Measurements from ENCODE around the gene APC2. TPM values are rescaled to one million over a fixed set of nuclear protein-coding genes. Genes with fewer than 3 reads are reported as not detected.

APC2 gene
- total and polyA plus RNA-seq, 10 donors, result 0.02 to 0.56 (median 0.14) TPM

DNA sequence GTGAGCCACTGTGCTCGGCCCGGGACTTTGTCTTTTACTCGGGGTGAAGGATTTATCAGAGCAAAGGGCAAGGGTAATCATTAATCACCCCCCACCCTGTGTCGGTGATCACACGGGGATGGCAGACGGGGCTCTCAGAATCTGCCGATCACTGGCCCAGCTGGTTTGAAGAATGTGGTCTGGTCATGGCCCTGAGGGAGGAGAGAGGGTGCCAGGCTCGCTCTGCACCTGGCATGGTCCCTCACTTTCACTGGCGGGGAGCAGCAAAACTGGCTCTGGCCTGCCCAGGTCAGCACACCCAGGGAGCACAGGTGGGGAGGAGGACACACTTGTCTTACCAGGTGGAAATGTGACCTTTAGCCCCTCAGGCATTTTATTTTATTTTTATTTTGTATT is 51.3 kb downstream of the APC2 start:
- 69 to 92% (median 71%) methylated on average over 2 to 9 of the region's 9 CpGs for WGBS, 5 donors
- no peak for TF ChIP-seq POLR2AphosphoS5 (IDR thresholded peaks at IDR 0.05)
- no peak for TF ChIP-seq POLR2A (IDR thresholded peaks at IDR 0.05)
- TF ChIP-seq, protein P1, sequence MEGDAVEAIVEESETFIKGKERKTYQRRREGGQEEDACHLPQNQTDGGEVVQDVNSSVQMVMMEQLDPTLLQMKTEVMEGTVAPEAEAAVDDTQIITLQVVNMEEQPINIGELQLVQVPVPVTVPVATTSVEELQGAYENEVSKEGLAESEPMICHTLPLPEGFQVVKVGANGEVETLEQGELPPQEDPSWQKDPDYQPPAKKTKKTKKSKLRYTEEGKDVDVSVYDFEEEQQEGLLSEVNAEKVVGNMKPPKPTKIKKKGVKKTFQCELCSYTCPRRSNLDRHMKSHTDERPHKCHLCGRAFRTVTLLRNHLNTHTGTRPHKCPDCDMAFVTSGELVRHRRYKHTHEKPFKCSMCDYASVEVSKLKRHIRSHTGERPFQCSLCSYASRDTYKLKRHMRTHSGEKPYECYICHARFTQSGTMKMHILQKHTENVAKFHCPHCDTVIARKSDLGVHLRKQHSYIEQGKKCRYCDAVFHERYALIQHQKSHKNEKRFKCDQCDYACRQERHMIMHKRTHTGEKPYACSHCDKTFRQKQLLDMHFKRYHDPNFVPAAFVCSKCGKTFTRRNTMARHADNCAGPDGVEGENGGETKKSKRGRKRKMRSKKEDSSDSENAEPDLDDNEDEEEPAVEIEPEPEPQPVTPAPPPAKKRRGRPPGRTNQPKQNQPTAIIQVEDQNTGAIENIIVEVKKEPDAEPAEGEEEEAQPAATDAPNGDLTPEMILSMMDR (IDR thresholded peaks at IDR 0.05 in 8 of 11, conservative IDR thresholded peaks at IDR 0.05 in 3 of 11), result no peak
- peaks cover 0 to 86% (median 37%) of the 10 kb centered on the region in 7 donors for H3K27me3 ChIP-seq (replicated peaks in 1 of 7)
- intact Hi-C loops (cut with DNase I; ENCODE audit: low total_unique reads), result no loop called here
- DNase-seq, result no peak
- no peaks in the 10 kb centered on the region for H3K36me3 ChIP-seq
- H3K4me1 ChIP-seq, result peaks cover 5 to 11% (median 8%) of the 10 kb centered on the region in 6 donors
- H3K4me3 ChIP-seq, result no peak overlapping the region
- H3K27ac ChIP-seq, result no peak overlapping the region
- H3K9me3 ChIP-seq, result no peaks in the 10 kb centered on the region

DNA sequence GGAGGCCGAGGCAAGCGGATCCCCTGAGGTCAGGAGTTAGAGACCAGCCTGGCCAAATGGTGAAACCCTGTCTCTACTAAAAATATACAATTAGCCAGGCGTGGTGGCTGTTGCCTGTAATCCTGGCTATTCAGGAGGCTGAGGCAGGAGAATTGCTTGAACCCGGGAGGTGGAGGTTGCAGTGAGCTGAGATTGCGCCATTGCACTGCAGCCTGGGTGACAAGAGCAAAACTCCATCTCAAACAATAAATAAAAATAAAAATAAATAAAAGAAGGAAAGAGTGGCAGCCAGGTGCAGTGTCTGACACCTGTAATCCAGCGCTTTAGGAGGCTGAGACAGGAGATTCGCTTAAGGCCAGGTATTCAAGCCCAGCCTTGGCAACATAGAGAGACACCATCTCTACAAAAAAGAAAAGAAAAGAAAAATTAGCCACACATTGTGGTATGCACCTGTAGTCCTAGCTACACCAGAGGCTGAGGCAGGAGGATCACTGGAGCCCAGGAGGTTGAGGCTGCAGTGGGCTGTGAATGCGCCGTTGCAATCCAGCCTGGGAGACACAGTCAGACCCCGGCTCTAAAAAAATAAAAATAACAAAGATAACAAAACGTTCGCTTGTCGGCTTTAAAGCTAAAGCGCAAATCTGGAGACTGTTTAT is 52.6 kb downstream of the APC2 start:
- Histone ChIP-seq H3K36me3 (no peaks in the 10 kb centered on the region), H3K4me1 (peaks cover 8 to 17% (median 14%) of the 10 kb centered on the region in 6 donors), H3K27me3 (replicated peaks in 1 of 7) (peaks cover 0 to 87% (median 29%) of the 10 kb centered on the region in 7 donors), H3K9me3 (peaks cover 0 to 4% (median 0%) of the 10 kb centered on the region in 8 donors), H3K27ac (no peak overlapping the region), H3K4me3 (no peak overlapping the region)
- intact Hi-C loops (cut with DNase I; ENCODE audit: low total_unique reads), result no loop called here
- no peak for DNase-seq
- WGBS, 5 donors, result 65 to 71% (median 69%) methylated on average over 13 to 14 of the region's 14 CpGs
- TF ChIP-seq, protein P1 (IDR thresholded peaks at IDR 0.05 in 8 of 11, conservative IDR thresholded peaks at IDR 0.05 in 3 of 11), result no peak
- TF ChIP-seq POLR2AphosphoS5 (IDR thresholded peaks at IDR 0.05) (no peak), POLR2A (IDR thresholded peaks at IDR 0.05) (no peak)

DNA sequence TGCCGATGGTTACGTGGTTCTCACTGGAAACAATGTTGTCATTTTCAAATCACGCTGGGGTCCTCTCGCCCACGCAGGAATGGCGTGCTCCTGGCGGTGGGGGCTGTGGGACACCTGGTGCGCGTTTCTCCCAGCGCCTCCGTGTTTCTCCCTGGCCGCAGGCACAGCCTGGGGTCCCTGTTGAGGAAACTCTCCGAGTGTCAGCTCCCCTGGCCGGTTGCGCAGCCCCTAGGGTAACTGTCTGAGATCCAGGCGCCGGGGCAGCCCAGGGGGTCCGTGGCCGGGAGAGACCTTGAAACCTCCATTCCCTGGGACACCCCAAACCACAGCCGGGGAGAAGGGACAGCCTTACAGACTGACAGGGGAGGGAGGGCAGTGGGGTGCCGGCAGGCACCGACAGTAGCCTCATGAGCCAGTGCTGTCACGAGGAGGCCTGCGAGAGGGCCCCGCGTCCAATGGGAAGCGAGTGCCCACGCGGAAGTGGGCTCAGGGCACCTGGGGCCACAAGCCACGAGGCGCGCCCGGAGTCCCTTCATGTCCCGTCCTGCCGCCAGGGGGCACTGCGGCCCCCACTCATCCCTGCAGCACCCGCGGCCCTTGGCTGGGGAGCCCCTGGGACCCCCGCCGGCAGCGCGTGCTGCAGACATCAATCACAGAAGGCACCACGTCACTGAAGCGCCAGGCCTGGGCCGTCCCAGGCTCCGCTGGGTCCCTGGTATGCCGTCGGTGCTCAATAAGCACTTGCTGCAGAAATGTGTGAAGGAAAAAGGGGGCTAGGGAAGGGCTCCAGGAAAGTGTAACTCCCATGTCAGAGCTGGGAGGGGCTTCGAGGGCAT is 53.4 kb downstream of the APC2 start:
- H3K4me1 ChIP-seq, result peaks cover 8 to 25% (median 19%) of the 10 kb centered on the region in 6 donors
- intact Hi-C loops (cut with DNase I; ENCODE audit: low total_unique reads), result no loop called here
- peak overlapping the region in 1 of 8 donors; percentile 24 for H3K4me3 ChIP-seq
- TF ChIP-seq, protein P1 (IDR thresholded peaks at IDR 0.05 in 8 of 11, conservative IDR thresholded peaks at IDR 0.05 in 3 of 11), result peak in 10 of 11 experiments; percentile 29 to 81 (median 66)
- TF ChIP-seq POLR2A (IDR thresholded peaks at IDR 0.05), result no peak
- peak in 1 of 3 donors; percentile 30 for TF ChIP-seq POLR2AphosphoS5 (IDR thresholded peaks at IDR 0.05)
- H3K27ac ChIP-seq, result no peak overlapping the region
- DNase-seq, result no peak
- WGBS, 5 donors, result 10 to 33% (median 11%) methylated on average over 24 to 49 of the region's 49 CpGs
- peaks cover 0 to 5% (median 0%) of the 10 kb centered on the region in 8 donors for H3K9me3 ChIP-seq
- peaks cover 0 to 87% (median 22%) of the 10 kb centered on the region in 7 donors for H3K27me3 ChIP-seq (replicated peaks in 1 of 7)
- H3K36me3 ChIP-seq, result no peaks in the 10 kb centered on the region
